Measurements from ENCODE around the gene CYSLTR2.

GRCh38 chr13:48631441-48631840, 22.3 kb upstream of the CYSLTR2 start:
- no peak for TF ChIP-seq ZNF274 (IDR thresholded peaks at IDR 0.05; ENCODE audit: low read depth, low read length)
- no peak for TF ChIP-seq YY1 (IDR thresholded peaks at IDR 0.05; ENCODE audit: insufficient read depth, insufficient read length)

Measured in NT2/D1 (cell line).